ENCODE data around the gene RAB3A. TPM values are rescaled to one million over a fixed set of nuclear protein-coding genes. Genes with fewer than 3 reads are reported as not detected.

Gene RAB3A
- total and polyA plus RNA-seq, 9 of the 15 experiments (the other 6 are each of a cell fraction or from before 2014, with no cell fraction given) = 0.17 to 5.1 (median 0.90) TPM; not detected in 1

- TF ChIP-seq, protein P1, sequence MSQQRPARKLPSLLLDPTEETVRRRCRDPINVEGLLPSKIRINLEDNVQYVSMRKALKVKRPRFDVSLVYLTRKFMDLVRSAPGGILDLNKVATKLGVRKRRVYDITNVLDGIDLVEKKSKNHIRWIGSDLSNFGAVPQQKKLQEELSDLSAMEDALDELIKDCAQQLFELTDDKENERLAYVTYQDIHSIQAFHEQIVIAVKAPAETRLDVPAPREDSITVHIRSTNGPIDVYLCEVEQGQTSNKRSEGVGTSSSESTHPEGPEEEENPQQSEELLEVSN (IDR thresholded peaks at IDR 0.05; ENCODE audit: borderline replicate concordance in 1 of 2, extremely low read depth in 1 of 2, insufficient read depth in 1 of 2, insufficient read length in 1 of 2, low read depth in 1 of 2, low read length in 1 of 2, poor library complexity in 1 of 2, severe bottlenecking in 1 of 2) = peak in 1 of 2 experiments; percentile 45
- TF ChIP-seq FOXM1 (IDR thresholded peaks at IDR 0.05; ENCODE audit: low read depth) (peak; percentile 72; the same call in 1 of the 2 replicates), FOXM1 (CRISPR knock-in tag; IDR thresholded peaks at IDR 0.05; ENCODE audit: low read depth) (no peak), ARNT (IDR thresholded peaks at IDR 0.05) (no peak), NCOA6 (IDR thresholded peaks at IDR 0.05) (peak; percentile 88), ESRRA (IDR thresholded peaks at IDR 0.05; ENCODE audit: borderline replicate concordance, low read depth) (0 out of 2 replicates have a peak, but pooled peaks have one; percentile 41), MYC (IDR thresholded peaks at IDR 0.05; ENCODE audit: low read depth, low read length) (no peak), MYC (CRISPR knock-in tag; IDR thresholded peaks at IDR 0.05; ENCODE audit: borderline replicate concordance, low read depth) (0 out of 2 replicates have a peak, but pooled peaks have one; percentile 18), TBP (optimal IDR thresholded peaks at IDR 0.05; ENCODE audit: low read depth, low read length) (peak; percentile 17), MTA3 (IDR thresholded peaks at IDR 0.05; ENCODE audit: borderline replicate concordance) (0 out of 2 replicates have a peak, but pooled peaks have one; percentile 11), CCAR2 (IDR thresholded peaks at IDR 0.05; ENCODE audit: low read depth, low read length) (no peak), CREM (IDR thresholded peaks at IDR 0.05; ENCODE audit: low read depth) (peak; percentile 65; the same call in 1 of the 2 replicates), BCOR (IDR thresholded peaks at IDR 0.05) (peak; percentile 91), SAP30 (IDR thresholded peaks at IDR 0.05; ENCODE audit: borderline replicate concordance, insufficient read depth, low read depth, low read length, poor library complexity, severe bottlenecking) (peak; percentile 8), CEBPB (tag; IDR thresholded peaks at IDR 0.05) (peak; percentile 67), TBL1XR1 (IDR thresholded peaks at IDR 0.05; ENCODE audit: low read length in 2 of 2) (0 out of 4 replicates have a peak, but pooled peaks of 1 of the 2 experiments have one; percentile 7), CAMTA2 (CRISPR knock-in tag; conservative IDR thresholded peaks at IDR 0.05) (0 out of 2 replicates have a peak, but pooled peaks have one; percentile 36), HDAC2 (IDR thresholded peaks at IDR 0.05) (peak; percentile 75; the same call in 1 of the 2 replicates), CCNT2 (IDR thresholded peaks at IDR 0.05; ENCODE audit: borderline replicate concordance, extremely low read depth, insufficient read length, low read depth, low read length) (peak; percentile 21), CREB1 (IDR thresholded peaks at IDR 0.05) (peak; percentile 41; the same call in 1 of the 2 replicates), CREB1 (CRISPR knock-in tag; IDR thresholded peaks at IDR 0.05) (peak; percentile 63; the same call in 1 of the 2 replicates), FOXP1 (CRISPR knock-in tag; IDR thresholded peaks at IDR 0.05) (no peak; the same call in 1 of the 2 replicates), ZBTB7A (IDR thresholded peaks at IDR 0.05; ENCODE audit: borderline replicate concordance, control insufficient read depth, low read depth, low read length) (peak; percentile 32; the same call in 1 of the 2 replicates), ETV6 (IDR thresholded peaks at IDR 0.05; ENCODE audit: borderline replicate concordance in 1 of 2, low read depth in 2 of 2, low read length in 1 of 2) (no peak), ETV6 (CRISPR knock-in tag; IDR thresholded peaks at IDR 0.05; ENCODE audit: borderline replicate concordance) (no peak), NFRKB (IDR thresholded peaks at IDR 0.05; ENCODE audit: low read depth) (peak; percentile 40; the same call in 1 of the 2 replicates)
- TF ChIP-seq, protein P2, sequence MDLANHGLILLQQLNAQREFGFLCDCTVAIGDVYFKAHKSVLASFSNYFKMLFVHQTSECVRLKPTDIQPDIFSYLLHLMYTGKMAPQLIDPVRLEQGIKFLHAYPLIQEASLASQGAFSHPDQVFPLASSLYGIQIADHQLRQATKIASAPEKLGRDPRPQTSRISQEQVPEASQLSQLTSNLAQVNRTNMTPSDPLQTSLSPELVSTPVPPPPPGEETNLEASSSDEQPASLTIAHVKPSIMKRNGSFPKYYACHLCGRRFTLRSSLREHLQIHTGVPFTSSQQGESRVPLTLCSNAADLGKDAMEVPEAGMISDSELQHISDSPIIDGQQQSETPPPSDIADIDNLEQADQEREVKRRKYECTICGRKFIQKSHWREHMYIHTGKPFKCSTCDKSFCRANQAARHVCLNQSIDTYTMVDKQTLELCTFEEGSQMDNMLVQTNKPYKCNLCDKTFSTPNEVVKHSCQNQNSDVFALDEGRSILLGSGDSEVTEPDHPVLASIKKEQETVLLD (IDR thresholded peaks at IDR 0.05) = peak; percentile 69; the same call in 1 of the 2 replicates
Measured at GRCh38 chr19:18224525-18225354, 20.9 kb upstream of the RAB3A start (continued).
